Endodermal cell (in vitro differentiated cells): ENCODE data around the gene FAM13A. TPM values are rescaled to one million over a fixed set of nuclear protein-coding genes. Genes with fewer than 3 reads are reported as not detected.

Experiments
- DNase-seq: peaks from one replicate; pipeline ENCODE4 v3.0.0-alpha.2; 2017
- H3K27ac ChIP-seq: 2 replicates; pipeline ENCODE4 v1.5.1; 2013; ENCODE audit warnings: mild to moderate bottlenecking, low read depth, low read length, moderate library complexity
- H3K27me3 ChIP-seq: 2 replicates; pipeline ENCODE4 v1.6.1; 2013; ENCODE audit warnings: mild to moderate bottlenecking, low read length, moderate library complexity; ENCODE audit not compliant: insufficient read depth, control insufficient read depth, poor library complexity, severe bottlenecking
- H3K36me3 ChIP-seq: 2 replicates; pipeline ENCODE4 v1.7.0; 2013; ENCODE audit warnings: mild to moderate bottlenecking, low read length, moderate library complexity; ENCODE audit not compliant: control insufficient read depth, insufficient read depth
- H3K4me1 ChIP-seq: one replicate; pipeline ENCODE4 v1.7.0; 2013; ENCODE audit warnings: low read length; ENCODE audit not compliant: control insufficient read depth, insufficient read depth
- H3K4me3 ChIP-seq: 2 replicates; pipeline ENCODE4 v1.5.1; 2013; ENCODE audit warnings: mild to moderate bottlenecking, low read length, moderate library complexity
- H3K9ac ChIP-seq: 2 replicates; pipeline ENCODE4 v1.6.1; 2013; ENCODE audit warnings: mild to moderate bottlenecking, low read length, moderate library complexity; ENCODE audit not compliant: poor library complexity, severe bottlenecking; ENCODE audit errors: extremely low read depth
- H3K9me3 ChIP-seq: 2 replicates; pipeline ENCODE4 v1.6.1; 2013; ENCODE audit warnings: mild to moderate bottlenecking, low read length, moderate library complexity; ENCODE audit not compliant: control insufficient read depth
- H3K27ac Mint-ChIP-seq: 2 replicates; pipeline ENCODE4 v1.8.0; 2020; ENCODE audit warnings: mixed read lengths
- H3K27me3 Mint-ChIP-seq: 2 replicates; pipeline ENCODE4 v1.8.0; 2021; ENCODE audit warnings: mild to moderate bottlenecking, mixed read lengths; ENCODE audit not compliant: insufficient read depth
- H3K36me3 Mint-ChIP-seq: 2 replicates; pipeline ENCODE4 v1.8.0; 2020; ENCODE audit warnings: low read depth, mixed read lengths
- H3K4me1 Mint-ChIP-seq: 2 replicates; pipeline ENCODE4 v1.8.0; 2020; ENCODE audit warnings: mixed read lengths
- H3K4me3 Mint-ChIP-seq: 2 replicates; pipeline ENCODE4 v1.8.0; 2020; ENCODE audit warnings: mild to moderate bottlenecking, moderate library complexity, mixed read lengths
- H3K9me3 Mint-ChIP-seq: 2 replicates; pipeline ENCODE4 v1.8.0; 2020; ENCODE audit warnings: mild to moderate bottlenecking, mixed read lengths
- CTCF ChIP-seq: fragments of 200-600 bp; sonication (generic); conservative IDR thresholded peaks from 2 replicates; pipeline ENCODE4 v1.5.0; 2021; ENCODE audit warnings: antibody characterized with exemption, mild to moderate bottlenecking
- whole genome bisulfite sequencing, 2 experiments: methylation state at CpG; one replicate each; pipeline versions ENCODE4 v1.1.5 to v1.1.7; 2013; ENCODE audit warnings: missing lambda C conversion rate in 2 of 2, mixed read lengths in 1 of 2; ENCODE audit not compliant: insufficient coverage in 1 of 2, insufficient read length in 1 of 2; 5-methylcytosine and 5-hydroxymethylcytosine counted together
- total RNA-seq, 2 donors: library from RNA; stranded (reverse); fragmentation: NEBNext Ultra II Directional in 1 of 2; extraction: Animal tissue kit (Norgen Biotek cat#: 25700) in 1 of 2; gene quantifications; 2 replicates in 1 of 2; 3 replicates in 1 of 2; pipeline ENCODE4 v1.2.1, GENCODE V29; 2021

Gene FAM13A
- total RNA-seq, 2 donors from 2014 or later: 13.6 to 17.0 TPM

GRCh38 chr4:88697588-88698329 is 359.2 kb downstream of the FAM13A start, which contains the start of gene NAP1L5:
TSS of gene NAP1L5 (minus strand) at chr4:88697829. CDS start at chr4:88697754, 75 bp downstream.
- Mint-ChIP-seq H3K4me1 (peaks cover 4% of the 10 kb centered on the region), H3K27ac (peak within 1 kb of the TSS; percentile 58), H3K27me3 (no peaks in the 10 kb centered on the region), H3K36me3 (no peaks in the 10 kb centered on the region), H3K4me3 (peak within 1 kb of the TSS; percentile 71), H3K9me3 (no peaks in the 10 kb centered on the region)
- peak; percentile 75 for DNase-seq
- Histone ChIP-seq H3K9me3 (no peaks in the 10 kb centered on the region), H3K4me3 (peak within 1 kb of the TSS; percentile 80), H3K4me1 (peaks cover 2% of the 10 kb centered on the region), H3K36me3 (no peaks in the 10 kb centered on the region), H3K9ac (no peak within 1 kb of the TSS), H3K27me3 (no peaks in the 10 kb centered on the region), H3K27ac (no peak within 1 kb of the TSS)
- 54 to 55% methylated on average over 35 to 40 of the region's 40 CpGs for WGBS, 2 experiments
- TF ChIP-seq CTCF: no peak

- TF ChIP-seq CTCF: no peak
- 49 to 54% methylated on average over 12 to 18 of the region's 18 CpGs for WGBS, 2 experiments
- peak overlapping the region; percentile 71 for H3K4me3 Mint-ChIP-seq
- H3K9ac ChIP-seq: no peak overlapping the region
- H3K36me3 Mint-ChIP-seq: no peaks in the 10 kb centered on the region
- H3K4me1 ChIP-seq: peaks cover 2% of the 10 kb centered on the region
- no peaks in the 10 kb centered on the region for H3K27me3 ChIP-seq
- H3K27me3 Mint-ChIP-seq: no peaks in the 10 kb centered on the region
- no peaks in the 10 kb centered on the region for H3K36me3 ChIP-seq
- H3K4me1 Mint-ChIP-seq: peaks cover 4% of the 10 kb centered on the region
- no peak overlapping the region for H3K27ac ChIP-seq
- no peaks in the 10 kb centered on the region for H3K9me3 Mint-ChIP-seq
- H3K27ac Mint-ChIP-seq: no peak overlapping the region
- peak overlapping the region; percentile 80 for H3K4me3 ChIP-seq
- no peak for DNase-seq
- H3K9me3 ChIP-seq: no peaks in the 10 kb centered on the region
These were observed 359.8 kb downstream of the FAM13A start for GRCh38 chr4:88697141-88697540.

- DNase-seq: no peak
- Mint-ChIP-seq H3K36me3 (no peaks in the 10 kb centered on the region), H3K27ac (no peak overlapping the region), H3K27me3 (no peaks in the 10 kb centered on the region), H3K4me1 (peaks cover 4% of the 10 kb centered on the region), H3K4me3 (peak overlapping the region; percentile 71), H3K9me3 (no peaks in the 10 kb centered on the region)
- WGBS, 2 experiments: 82 to 94% methylated on average over 7 of the region's 7 CpGs
- H3K36me3 ChIP-seq: no peaks in the 10 kb centered on the region
- H3K4me1 ChIP-seq: peaks cover 2% of the 10 kb centered on the region
- no peak for TF ChIP-seq CTCF
- peak overlapping the region; percentile 80 for H3K4me3 ChIP-seq
- H3K9me3 ChIP-seq: no peaks in the 10 kb centered on the region
- no peaks in the 10 kb centered on the region for H3K27me3 ChIP-seq
- H3K9ac ChIP-seq: no peak overlapping the region
- no peak overlapping the region for H3K27ac ChIP-seq
These were observed 360.4 kb downstream of the FAM13A start for GRCh38 chr4:88696630-88697029.
